Esophagus muscularis mucosa (tissue), 4 donors: ENCODE data around the gene PAQR4.

Experiments
- EP300 ChIP-seq: sonication (generic); formaldehyde crosslinking; IDR thresholded peaks from one replicate; pipeline ENCODE4 v1.6.1; 2017; ENCODE audit warnings: antibody characterized with exemption
- POLR2AphosphoS5 ChIP-seq, 2 donors: sonication (generic); formaldehyde crosslinking; IDR thresholded peaks; one replicate each; pipeline ENCODE4 v1.6.1; 2017; ENCODE audit warnings: antibody characterized with exemption in 2 of 2
- TF ChIP-seq, protein P1 (sequence below), 3 experiments: fragments of 200-600 bp in 2 of 3; fragments of 450-650 bp in 1 of 3; sonication (generic) in 2 of 3; IDR thresholded peaks; one replicate each; pipeline ENCODE4 v1.5.1; 2017 to 2019; ENCODE audit warnings: antibody characterized with exemption in 3 of 3, mild to moderate bottlenecking in 2 of 3, moderate library complexity in 1 of 3

DNA sequence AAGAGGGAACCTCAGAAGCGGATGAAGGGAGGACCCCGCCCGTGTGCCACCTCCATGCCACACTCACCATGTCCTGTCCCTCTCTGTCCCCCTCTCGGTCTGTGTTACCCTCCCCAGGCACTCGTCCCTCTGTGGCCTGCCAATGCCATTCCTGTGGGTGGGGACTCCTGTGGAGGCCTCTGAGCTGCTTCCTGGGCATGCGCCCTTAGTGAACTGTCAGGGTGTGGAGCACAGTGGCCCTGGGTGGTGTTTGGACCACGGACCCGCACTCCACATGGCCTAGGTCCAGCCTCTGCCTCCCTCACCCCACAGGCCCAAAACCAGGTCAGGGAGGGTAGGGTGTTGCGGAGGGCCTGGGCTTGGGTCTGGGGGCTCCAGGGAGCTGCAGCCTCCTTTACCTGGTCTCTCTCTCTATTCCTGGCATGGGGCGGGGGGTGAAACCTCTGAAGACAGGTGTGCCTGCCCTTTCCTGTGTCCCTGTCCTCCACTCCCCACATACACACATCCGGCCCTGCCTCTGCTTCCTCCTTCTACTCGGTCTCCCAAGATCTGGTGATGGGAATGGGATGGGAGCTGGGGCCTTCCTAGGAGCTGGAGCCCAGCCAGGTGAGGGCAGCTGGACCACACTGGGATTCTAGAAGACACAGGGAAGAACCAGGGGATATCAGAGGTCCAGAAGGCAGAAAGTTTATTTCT, 22.6 kb downstream of the PAQR4 start:
- TF ChIP-seq, protein P1, sequence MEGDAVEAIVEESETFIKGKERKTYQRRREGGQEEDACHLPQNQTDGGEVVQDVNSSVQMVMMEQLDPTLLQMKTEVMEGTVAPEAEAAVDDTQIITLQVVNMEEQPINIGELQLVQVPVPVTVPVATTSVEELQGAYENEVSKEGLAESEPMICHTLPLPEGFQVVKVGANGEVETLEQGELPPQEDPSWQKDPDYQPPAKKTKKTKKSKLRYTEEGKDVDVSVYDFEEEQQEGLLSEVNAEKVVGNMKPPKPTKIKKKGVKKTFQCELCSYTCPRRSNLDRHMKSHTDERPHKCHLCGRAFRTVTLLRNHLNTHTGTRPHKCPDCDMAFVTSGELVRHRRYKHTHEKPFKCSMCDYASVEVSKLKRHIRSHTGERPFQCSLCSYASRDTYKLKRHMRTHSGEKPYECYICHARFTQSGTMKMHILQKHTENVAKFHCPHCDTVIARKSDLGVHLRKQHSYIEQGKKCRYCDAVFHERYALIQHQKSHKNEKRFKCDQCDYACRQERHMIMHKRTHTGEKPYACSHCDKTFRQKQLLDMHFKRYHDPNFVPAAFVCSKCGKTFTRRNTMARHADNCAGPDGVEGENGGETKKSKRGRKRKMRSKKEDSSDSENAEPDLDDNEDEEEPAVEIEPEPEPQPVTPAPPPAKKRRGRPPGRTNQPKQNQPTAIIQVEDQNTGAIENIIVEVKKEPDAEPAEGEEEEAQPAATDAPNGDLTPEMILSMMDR (IDR thresholded peaks at IDR 0.05), result no peak
- TF ChIP-seq EP300 (no peak), POLR2AphosphoS5 (IDR thresholded peaks at IDR 0.05) (no peak)
